ENCODE data around the gene AAGAB. TPM values are rescaled to one million over a fixed set of nuclear protein-coding genes. Genes with fewer than 3 reads are reported as not detected.
A peak's percentile ranks its signal among the peaks of the same experiment; 100 is the strongest.

Gene AAGAB
- total and polyA plus RNA-seq, 9 donors, result 7.8 to 37.1 (median 22.8) TPM

GRCh38 chr15:67253549-67254237 lies 768 bp downstream of the AAGAB start:
- peak overlapping the region; percentile 81 for H3K4me3 ChIP-seq
- no peaks in the 10 kb centered on the region for H3K27me3 ChIP-seq
- H3K36me3 ChIP-seq, result no peaks in the 10 kb centered on the region
- 35 to 38% (median 36%) methylated on average over 15 of the region's 15 CpGs for WGBS, 3 donors
- peaks cover 5% of the 10 kb centered on the region for H3K4me1 ChIP-seq (ENCODE audit: insufficient read depth)
- no peaks in the 10 kb centered on the region for H3K9me3 ChIP-seq
- TF ChIP-seq CTCF (IDR thresholded peaks at IDR 0.05) (no peak), EP300 (IDR thresholded peaks at IDR 0.05) (no peak), POLR2A (IDR thresholded peaks at IDR 0.05) (no peak)
- DNase-seq, result peak in 2 of 5 donors; percentile 23 to 27
- intact Hi-C loops (cut with DNase I), result loop anchor here in 1 of 4 donors (10.0 kb wide), 1 partner anchor 189 kb away; the partner anchor contains the start of gene SMAD3
- peak overlapping the region in 1 of 2 donors; percentile 10 for H3K27ac ChIP-seq

- intact Hi-C loops (cut with DNase I), result loop anchor here in 1 of 4 donors (10.0 kb wide), 1 partner anchor 188 kb away; the partner anchor contains the start of gene SMAD3
- 83 to 94% (median 87%) methylated on average over 12 of the region's 12 CpGs for WGBS, 3 donors
- H3K27ac ChIP-seq, result no peak overlapping the region
- H3K27me3 ChIP-seq, result no peaks in the 10 kb centered on the region
- no peak for TF ChIP-seq POLR2A (IDR thresholded peaks at IDR 0.05)
- TF ChIP-seq EP300 (IDR thresholded peaks at IDR 0.05), result no peak
- no peak for TF ChIP-seq CTCF (IDR thresholded peaks at IDR 0.05)
- H3K4me3 ChIP-seq, result peak overlapping the region; percentile 81
- no peaks in the 10 kb centered on the region for H3K36me3 ChIP-seq
- peaks cover 5% of the 10 kb centered on the region for H3K4me1 ChIP-seq (ENCODE audit: insufficient read depth)
- no peak for DNase-seq
- no peaks in the 10 kb centered on the region for H3K9me3 ChIP-seq
These were observed 1.4 kb downstream of the AAGAB start for GRCh38 chr15:67253101-67253500.

GRCh38 chr15:67251318-67251717 lies 3.1 kb downstream of the AAGAB start:
- TF ChIP-seq CTCF (IDR thresholded peaks at IDR 0.05) (no peak), EP300 (IDR thresholded peaks at IDR 0.05) (no peak), POLR2A (IDR thresholded peaks at IDR 0.05) (no peak)
- Histone ChIP-seq H3K4me1 (ENCODE audit: insufficient read depth) (peaks cover 5% of the 10 kb centered on the region), H3K36me3 (no peaks in the 10 kb centered on the region), H3K4me3 (no peak overlapping the region), H3K27me3 (no peaks in the 10 kb centered on the region), H3K27ac (no peak overlapping the region), H3K9me3 (no peaks in the 10 kb centered on the region)
- no peak for DNase-seq
- 87 to 93% (median 89%) methylated on average over 5 of the region's 5 CpGs for WGBS, 3 donors
- intact Hi-C loops (cut with DNase I), result loop anchor here in 1 of 4 donors (10.0 kb wide), 1 partner anchor 187 kb away; the partner anchor contains the start of gene SMAD3

- H3K27ac ChIP-seq, result no peak overlapping the region
- H3K4me3 ChIP-seq, result no peak overlapping the region
- no peaks in the 10 kb centered on the region for H3K9me3 ChIP-seq
- intact Hi-C loops (cut with DNase I), result loop anchor here in 1 of 4 donors (10.0 kb wide), 1 partner anchor 185 kb away; the partner anchor contains the start of gene SMAD3
- no peak for DNase-seq
- peaks cover 5% of the 10 kb centered on the region for H3K4me1 ChIP-seq (ENCODE audit: insufficient read depth)
- H3K36me3 ChIP-seq, result no peaks in the 10 kb centered on the region
- TF ChIP-seq POLR2A (IDR thresholded peaks at IDR 0.05) (no peak), EP300 (IDR thresholded peaks at IDR 0.05) (no peak), CTCF (IDR thresholded peaks at IDR 0.05) (no peak)
- no peaks in the 10 kb centered on the region for H3K27me3 ChIP-seq
These were observed 4.6 kb downstream of the AAGAB start for GRCh38 chr15:67249830-67250229.
